Smooth muscle cell (in vitro differentiated cells): Measurements from ENCODE around the gene HOMER3. TPM values are rescaled to one million over a fixed set of nuclear protein-coding genes. Genes with fewer than 3 reads are reported as not detected.

Experiments used
- DNase-seq: peaks from one replicate; lab custom pipeline; 2025; ENCODE audit not compliant: unreplicated experiment; lab: John Stamatoyannopoulos, UW
- H2AFZ ChIP-seq: fragments of 200-600 bp; sonication (generic); 2 replicates; pipeline ENCODE4 v1.6.0; 2016; ENCODE audit warnings: antibody characterized with exemption, low read depth, mild to moderate bottlenecking
- H3F3A ChIP-seq: fragments of 200-600 bp; sonication (generic); 2 replicates; pipeline ENCODE4 v1.6.0; 2017; ENCODE audit warnings: antibody characterized with exemption, low read depth
- H3K27ac ChIP-seq: fragments of 200-600 bp; sonication (generic); 2 replicates; pipeline ENCODE4 v1.5.1; 2016; ENCODE audit warnings: low read depth, mild to moderate bottlenecking
- H3K27me3 ChIP-seq: fragments of 200-600 bp; sonication (generic); 2 replicates; pipeline ENCODE4 v1.6.1; 2016; ENCODE audit warnings: low read depth, mild to moderate bottlenecking
- H3K36me3 ChIP-seq: fragments of 200-600 bp; sonication (generic); 2 replicates; pipeline ENCODE4 v1.5.1; 2016; ENCODE audit warnings: low read depth
- H3K4me1 ChIP-seq: fragments of 200-600 bp; sonication (generic); 2 replicates; pipeline ENCODE4 v1.5.1; 2016; ENCODE audit warnings: low read depth
- H3K4me2 ChIP-seq: fragments of 200-600 bp; sonication (generic); 2 replicates; pipeline ENCODE4 v1.6.0; 2016; ENCODE audit warnings: mild to moderate bottlenecking
- H3K4me3 ChIP-seq: fragments of 200-600 bp; sonication (generic); 2 replicates; pipeline ENCODE4 v1.5.1; 2016; ENCODE audit warnings: mild to moderate bottlenecking
- H3K79me2 ChIP-seq: fragments of 200-600 bp; sonication (generic); 2 replicates; pipeline ENCODE4 v1.6.0; 2016; ENCODE audit warnings: low read depth, mild to moderate bottlenecking
- H3K9ac ChIP-seq: fragments of 200-600 bp; sonication (generic); 2 replicates; pipeline ENCODE4 v1.6.0; 2016; ENCODE audit warnings: low read depth
- H3K9me3 ChIP-seq: fragments of 200-600 bp; sonication (generic); replicated peaks from 2 replicates; pipeline ENCODE4 v1.5.1; 2016; ENCODE audit warnings: low read depth
- H4K20me1 ChIP-seq: fragments of 200-600 bp; sonication (generic); 2 replicates; pipeline ENCODE4 v1.6.0; 2016; ENCODE audit warnings: low read depth
- CTCF ChIP-seq: fragments of 200-600 bp; sonication (generic); IDR thresholded peaks from 2 replicates; pipeline ENCODE4 v1.5.1; 2017; ENCODE audit warnings: borderline replicate concordance, mild to moderate bottlenecking, antibody characterized with exemption; ENCODE audit not compliant: insufficient read depth, poor library complexity, severe bottlenecking
- WGBS: methylation state at CpG from one replicate; pipeline ENCODE4 v1.1.7; 2016; ENCODE audit warnings: low lambda C conversion rate; 5-methylcytosine and 5-hydroxymethylcytosine counted together
- polyA plus RNA-seq: library from polyadenylated mRNA; unstranded; fragments of >200 nt; fragmentation: Nextera tagmentation; extraction: Ambion mirVana; gene quantifications from 2 replicates; pipeline ENCODE4 v1.2.1, GENCODE V29; 2016
- total RNA-seq: library from RNA; depleted of rRNA; stranded (reverse); fragments of >200 nt; gene quantifications from 2 replicates; pipeline ENCODE4 v1.2.3, GENCODE V29; 2014

Gene HOMER3
- total and polyA plus RNA-seq, 2 experiments from 2014 or later: 37.4 to 88.1 TPM

DNA sequence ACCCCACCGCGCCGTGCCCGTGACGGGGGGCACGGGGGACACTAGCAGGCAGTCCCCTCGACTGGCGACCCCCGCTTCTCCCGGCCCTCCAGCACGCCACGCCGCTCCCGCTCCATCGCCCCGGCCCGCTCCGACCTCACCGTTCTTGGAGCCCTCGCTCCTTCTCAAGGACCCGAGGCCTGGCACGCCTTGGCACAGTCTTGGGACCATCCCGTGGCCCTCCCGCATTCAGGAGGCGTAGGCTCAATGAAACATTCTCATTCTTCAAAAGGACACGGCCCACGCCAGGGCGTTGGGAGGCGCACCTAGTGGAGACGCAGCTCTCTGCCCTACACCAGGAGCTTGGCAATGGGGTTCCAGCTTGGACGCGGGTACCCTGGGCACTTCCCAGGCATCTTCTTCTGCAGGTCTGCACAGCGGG lies 44.6 kb downstream of the HOMER3 start:
- Histone ChIP-seq H3K79me2 (no peaks in the 10 kb centered on the region), H3K27ac (no peak overlapping the region), H3K9me3 (no peaks in the 10 kb centered on the region), H3K4me1 (peaks cover 9% of the 10 kb centered on the region), H3K36me3 (no peaks in the 10 kb centered on the region), H3K27me3 (no peaks in the 10 kb centered on the region), H3K4me3 (peak overlapping the region; percentile 34), H2AFZ (no peak overlapping the region), H3K9ac (no peak overlapping the region), H3K4me2 (peak overlapping the region; percentile 82), H3F3A (no peaks in the 10 kb centered on the region), H4K20me1 (peaks cover 16% of the 10 kb centered on the region)
- TF ChIP-seq CTCF: no peak
- WGBS: 52% methylated on average over 15 of the region's 33 CpGs
- DNase-seq: no peak

GRCh38 chr19:18895824-18896341 lies 45.1 kb downstream of the HOMER3 start, which contains the start of gene CERS1:
Gene CERS1 (minus strand): TSS chr19:18896158. CDS start chr19:18896072, 86 bp downstream.
- H3K9ac ChIP-seq: no peak within 1 kb of the TSS
- no peak within 1 kb of the TSS for H2AFZ ChIP-seq
- DNase-seq: no peak
- peaks cover 9% of the 10 kb centered on the region for H3K4me1 ChIP-seq
- no peaks in the 10 kb centered on the region for H3F3A ChIP-seq
- H4K20me1 ChIP-seq: peaks cover 11% of the 10 kb centered on the region
- no peak for TF ChIP-seq CTCF
- no peaks in the 10 kb centered on the region for H3K9me3 ChIP-seq
- H3K79me2 ChIP-seq: no peaks in the 10 kb centered on the region
- 2% methylated on average over 24 of the region's 89 CpGs for WGBS
- H3K27ac ChIP-seq: no peak within 1 kb of the TSS
- no peaks in the 10 kb centered on the region for H3K27me3 ChIP-seq
- H3K4me2 ChIP-seq: peak within 1 kb of the TSS; percentile 96
- peak within 1 kb of the TSS; percentile 59 for H3K4me3 ChIP-seq
- no peaks in the 10 kb centered on the region for H3K36me3 ChIP-seq

DNA sequence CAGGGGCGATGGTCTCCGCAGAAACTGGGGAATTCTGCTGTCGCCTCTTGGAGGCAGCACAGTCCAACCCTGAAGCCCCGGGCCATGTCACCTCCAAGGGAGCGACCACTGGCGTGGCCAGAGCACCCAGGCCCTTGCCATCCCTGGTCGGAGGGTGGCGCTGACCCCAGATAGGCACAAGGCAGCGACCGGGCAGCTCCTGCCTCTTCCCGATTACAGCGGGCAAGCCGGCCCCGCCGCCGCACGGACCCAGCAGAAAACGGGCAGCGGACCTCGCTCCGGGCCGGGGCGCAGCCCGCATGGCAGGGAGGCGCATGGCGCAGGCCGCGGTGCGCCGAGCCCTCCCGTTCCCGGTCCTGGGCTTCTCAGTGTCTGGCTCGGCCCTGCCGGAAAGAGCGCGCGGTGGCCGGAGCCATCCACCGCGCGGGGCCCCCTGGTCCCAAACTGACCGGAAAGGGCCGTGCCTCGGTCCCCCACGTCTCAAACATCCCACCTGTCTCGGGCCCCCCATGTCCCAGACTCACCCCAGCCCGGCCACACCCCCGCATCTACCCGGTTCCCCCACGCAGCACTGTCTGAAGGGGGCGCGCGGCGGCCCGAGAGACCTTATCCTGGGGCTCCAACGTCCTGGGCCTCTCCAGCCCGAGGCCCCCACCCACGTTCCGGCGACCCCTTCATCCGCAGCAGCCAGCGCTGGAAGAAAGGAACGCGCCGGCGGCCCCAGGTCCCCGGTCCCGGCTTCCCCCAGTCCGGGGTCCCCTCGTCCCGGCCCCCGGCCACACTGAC lies 45.8 kb downstream of the HOMER3 start:
- DNase-seq: peak; percentile 20
- peaks cover 9% of the 10 kb centered on the region for H3K4me1 ChIP-seq
- 2% methylated on average over 44 of the region's 72 CpGs for WGBS

More for the DNA sequence above, 45.8 kb downstream of the HOMER3 start:
- Histone ChIP-seq H4K20me1 (peaks cover 9% of the 10 kb centered on the region), H3K9ac (no peak overlapping the region), H3K27me3 (no peaks in the 10 kb centered on the region), H3K27ac (no peak overlapping the region), H2AFZ (no peak overlapping the region), H3K36me3 (no peaks in the 10 kb centered on the region), H3K9me3 (no peaks in the 10 kb centered on the region), H3K4me3 (peak overlapping the region; percentile 59), H3K79me2 (no peaks in the 10 kb centered on the region), H3F3A (no peaks in the 10 kb centered on the region), H3K4me2 (peak overlapping the region; percentile 96)
- peak; percentile 16 for TF ChIP-seq CTCF
